ENCODE results near the gene MEIOC.

MEIOC gene

GRCh38 chr17:44719444-44719843, 63.2 kb downstream of the MEIOC start:
- DNase-seq = no peak

GRCh38 chr17:44722254-44722653, 66.0 kb downstream of the MEIOC start:
- DNase-seq = no peak
